Stimulated activated CD4-positive, alpha-beta T cell treated with anti-CD3 and anti-CD28 coated beads, TNF-alpha, amount 100 ng/mL, for 1 hour (primary cell): ENCODE results near the gene DOCK10.
"Not testable (repeated sequence)": the region's sequence is repeated elsewhere in the genome, so short reads cannot be mapped to it uniquely, and the experiment has no call there.

Experiments
- DNase-seq, 3 donors: peaks; one replicate each; pipeline ENCODE4 v3.0.0-alpha.2; 2020; ENCODE audit warnings: low read depth in 3 of 3, low spot score in 1 of 3

DOCK10 gene

DNA sequence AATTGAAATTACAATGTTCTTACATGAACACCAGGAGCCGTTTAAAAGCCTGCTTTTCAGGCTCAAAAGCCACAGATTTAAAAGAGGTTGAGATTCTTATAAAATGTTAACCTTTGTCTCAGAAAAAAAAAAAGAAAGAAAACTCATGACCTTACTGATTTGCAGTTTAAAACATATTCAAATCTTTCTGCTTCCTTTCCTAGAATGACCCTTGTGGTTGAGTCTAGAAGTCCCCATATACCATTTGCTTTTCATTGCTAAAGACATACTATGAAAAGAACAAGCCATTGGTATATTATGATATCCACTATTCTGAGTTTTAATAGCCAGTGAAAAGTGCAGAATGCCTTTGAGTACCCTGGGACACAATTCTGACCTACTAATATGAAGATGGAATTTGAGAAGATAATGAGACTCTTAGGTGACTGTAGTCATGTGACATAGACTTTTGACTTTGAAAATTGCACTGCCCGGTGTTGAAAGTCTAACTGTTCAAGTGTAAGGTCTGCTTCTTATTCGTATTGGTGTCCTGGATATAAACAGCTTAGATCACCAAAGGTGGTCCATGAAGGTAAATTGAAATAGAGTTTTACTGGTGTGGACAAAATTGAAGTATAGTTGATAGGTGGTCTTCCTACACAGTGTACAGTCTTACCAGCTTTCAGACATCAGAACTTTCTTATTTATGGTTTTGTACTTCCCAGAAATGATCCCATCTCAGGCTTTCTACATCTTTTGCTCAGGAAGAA lies 117.0 kb downstream of the DOCK10 start:
- no peak for DNase-seq

DNA sequence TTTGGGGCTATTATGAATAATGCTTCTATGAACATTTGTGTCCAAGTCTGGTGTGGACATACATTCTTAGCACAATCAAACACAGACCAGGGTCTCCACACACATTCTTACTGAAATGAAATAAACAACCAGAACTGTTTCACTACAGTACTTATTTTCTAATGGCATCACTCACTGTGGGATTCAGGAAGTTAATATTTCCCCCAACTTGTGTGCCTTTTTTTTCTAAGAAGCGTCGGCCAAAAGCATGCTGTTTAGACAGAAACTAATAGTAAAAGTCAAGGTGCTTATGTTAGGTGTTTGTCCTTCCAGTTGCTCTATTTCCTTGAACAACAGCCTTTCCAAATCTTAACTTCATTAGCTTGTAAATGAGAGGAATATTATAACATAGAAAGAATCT lies 117.6 kb downstream of the DOCK10 start:
- DNase-seq: no peak

DNA sequence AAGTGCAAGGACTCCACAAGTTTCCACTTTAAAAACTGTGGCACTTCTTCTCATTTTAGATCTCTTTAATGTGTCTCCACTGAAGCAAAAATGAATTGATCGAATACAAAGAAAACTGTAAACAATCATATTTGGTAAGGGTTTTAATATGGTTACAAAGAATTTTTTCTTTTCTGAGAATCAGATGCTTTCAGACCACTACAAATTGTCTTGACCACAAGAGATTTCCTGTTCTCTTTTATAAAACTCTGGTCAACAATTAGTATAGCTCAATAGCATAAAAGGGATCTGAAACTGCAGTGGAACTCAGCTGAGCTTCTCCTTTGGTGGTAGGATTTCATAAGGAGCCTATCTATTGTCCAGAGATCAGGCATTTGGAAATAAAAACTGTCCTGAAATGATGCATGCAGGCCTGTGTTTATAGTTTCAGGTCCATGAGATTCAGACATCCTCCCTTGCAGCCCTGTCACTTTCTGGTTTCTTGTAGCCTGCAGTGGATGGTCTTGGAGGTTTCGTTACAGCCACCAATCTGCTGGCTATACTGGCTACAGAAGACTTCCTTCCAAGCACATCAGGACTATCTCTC lies 120.0 kb downstream of the DOCK10 start:
- no peak for DNase-seq

DNA sequence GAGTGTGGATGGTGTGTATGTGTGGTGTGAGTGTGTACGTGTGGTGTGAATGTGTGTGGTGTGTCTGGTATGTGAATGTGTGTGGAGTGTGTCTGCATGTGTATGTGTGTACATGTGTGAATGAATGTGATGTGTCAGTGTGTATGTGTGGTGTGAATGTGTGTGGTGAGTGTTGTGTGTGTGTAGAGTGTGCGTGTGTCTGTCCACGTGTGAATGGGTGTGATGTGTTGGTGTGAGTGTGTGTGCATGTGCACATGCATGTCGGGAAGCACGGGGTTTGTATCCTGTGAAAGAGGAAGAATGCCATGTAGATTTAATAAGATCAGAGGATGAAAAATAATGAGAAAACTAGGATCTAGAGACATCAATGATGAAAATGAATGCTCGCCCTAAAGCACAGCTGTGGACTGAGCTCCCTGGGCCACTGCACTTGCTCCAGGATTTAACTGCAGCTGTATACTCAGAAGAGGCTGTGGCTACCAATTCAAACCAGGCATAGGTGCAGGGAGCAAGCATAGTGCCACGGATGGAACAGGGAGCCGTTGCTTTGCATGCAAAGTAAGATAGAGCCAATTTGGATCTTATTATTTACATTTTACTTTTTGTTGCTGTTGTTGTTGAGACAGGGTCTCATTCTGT lies 122.7 kb downstream of the DOCK10 start:
- no peak for DNase-seq

DNA sequence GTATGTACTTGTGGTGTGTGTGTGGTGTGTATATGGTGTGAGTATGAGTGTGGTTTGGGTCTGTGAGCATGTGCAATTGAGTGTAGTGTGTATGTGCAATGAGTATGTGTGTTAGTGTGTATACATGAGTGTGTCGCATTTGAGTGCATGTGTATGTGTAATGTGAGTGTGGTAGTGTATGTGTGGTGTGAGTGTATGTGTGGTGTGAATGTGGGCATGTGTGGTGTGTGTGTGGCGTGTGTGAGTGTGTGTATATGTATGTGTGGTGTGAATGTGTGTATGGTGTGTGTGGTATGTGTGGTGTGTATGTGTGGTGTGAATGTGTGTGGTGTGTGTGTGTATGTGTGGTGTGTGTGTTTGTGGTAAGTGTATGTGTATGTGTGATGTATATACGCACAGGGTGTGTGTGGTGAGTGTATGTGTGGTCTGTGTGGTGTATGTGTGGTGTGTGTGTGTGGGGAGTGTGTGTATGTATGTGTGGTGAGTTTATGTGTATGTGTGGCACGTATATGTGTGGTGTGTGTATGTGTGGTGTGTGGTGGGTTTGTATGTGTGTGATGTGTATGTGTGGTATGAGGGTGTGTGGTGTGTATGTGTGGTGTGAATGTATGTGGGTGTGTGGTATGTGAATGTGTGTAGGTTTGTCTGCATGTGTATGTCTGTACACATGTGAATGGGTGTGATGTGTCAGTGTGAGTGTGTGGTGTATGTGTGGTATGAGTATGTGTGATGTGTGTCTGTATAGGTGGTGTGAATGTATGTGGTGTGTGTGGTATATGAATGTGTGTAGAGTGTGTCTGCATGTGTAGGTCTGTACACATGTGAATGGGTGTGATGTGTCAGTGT lies 123.4 kb downstream of the DOCK10 start:
- DNase-seq: no peak

DNA sequence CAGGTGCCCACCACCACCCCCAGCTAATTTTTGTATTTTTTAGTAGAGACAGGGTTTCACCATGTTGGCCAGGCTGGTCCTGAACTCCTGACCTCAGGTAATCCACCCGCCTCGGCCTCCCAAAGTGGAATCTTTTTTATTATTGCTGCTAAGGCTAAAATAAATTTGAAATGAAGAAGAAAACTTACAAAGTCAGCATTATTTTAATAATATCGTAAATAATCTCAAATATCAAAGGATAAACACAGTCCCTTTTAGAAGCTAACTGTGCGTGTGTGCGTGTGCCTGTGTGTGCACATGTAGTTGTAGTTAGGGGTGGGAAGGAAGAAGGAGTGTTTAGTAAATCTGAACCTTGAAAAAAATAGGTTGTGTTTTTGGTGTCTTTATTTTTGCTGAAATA lies 125.0 kb downstream of the DOCK10 start:
- DNase-seq: not testable (repeated sequence)

DNA sequence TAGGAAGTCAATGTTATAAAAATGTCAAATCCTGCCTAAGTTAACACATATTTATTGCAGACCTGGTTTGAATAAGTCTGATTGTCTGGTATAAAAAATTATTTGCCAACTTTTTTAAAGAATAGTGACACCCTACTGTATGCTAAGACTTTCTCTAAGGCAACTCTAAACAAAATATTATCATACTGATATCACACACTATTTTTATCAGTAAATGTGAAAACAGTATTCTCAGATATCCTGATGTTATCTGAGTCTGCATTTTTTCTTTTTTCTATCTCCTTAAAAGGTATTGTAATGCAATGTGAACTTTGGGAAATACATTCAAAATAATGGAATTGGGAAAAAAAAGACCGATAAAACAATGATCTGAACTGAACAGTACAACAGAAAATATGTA lies 127.1 kb downstream of the DOCK10 start:
- no peak for DNase-seq

DNA sequence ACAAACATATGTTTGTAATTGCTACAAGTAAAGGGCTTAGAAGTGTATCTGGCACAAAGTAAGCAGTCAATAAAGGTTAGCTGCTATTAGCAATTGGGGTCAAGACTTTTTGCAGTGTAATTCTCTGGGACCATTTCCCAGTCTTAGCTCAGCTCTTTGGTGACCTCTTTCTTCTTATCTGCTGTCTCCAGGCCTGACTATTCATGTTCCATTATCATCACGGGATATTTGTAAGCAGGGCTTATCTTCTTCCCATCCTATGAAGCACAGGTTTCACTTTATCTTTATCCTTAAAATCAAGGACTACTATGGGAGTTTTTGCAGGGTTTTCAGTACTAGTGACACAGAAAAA lies 131.7 kb downstream of the DOCK10 start:
- no peak for DNase-seq

DNA sequence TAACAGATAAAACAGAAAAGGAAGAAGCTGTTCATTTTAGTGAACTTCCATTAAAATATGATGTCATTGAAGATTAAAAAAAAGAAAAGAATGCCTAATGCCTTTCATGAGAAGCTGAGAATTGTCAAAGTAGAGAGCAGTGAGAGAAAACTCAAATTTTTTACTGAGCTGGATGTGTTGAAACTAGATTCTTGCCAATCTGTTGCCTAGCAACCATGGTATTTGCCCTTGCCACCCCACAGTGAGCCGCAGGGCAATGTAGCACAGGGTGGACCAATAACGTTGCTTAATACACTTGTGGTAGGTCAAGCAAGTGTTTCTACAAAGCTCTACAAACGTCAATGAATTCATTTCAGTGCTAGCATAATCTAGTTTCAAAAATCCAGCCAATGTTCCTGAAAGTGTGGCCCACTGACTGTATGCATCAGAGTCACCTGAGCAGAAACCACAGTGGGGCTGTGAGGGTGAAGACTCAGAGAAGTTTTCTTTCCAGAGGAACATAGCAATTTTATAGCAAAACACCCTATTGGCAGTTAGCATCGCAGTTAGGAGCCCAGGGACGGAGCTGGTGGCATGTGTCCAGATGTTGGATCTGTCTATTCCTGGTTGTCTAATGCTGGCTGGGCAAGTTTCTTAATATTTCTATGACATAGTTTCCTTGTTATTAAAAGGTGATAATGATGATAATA lies 132.2 kb downstream of the DOCK10 start:
- no peak for DNase-seq

DNA sequence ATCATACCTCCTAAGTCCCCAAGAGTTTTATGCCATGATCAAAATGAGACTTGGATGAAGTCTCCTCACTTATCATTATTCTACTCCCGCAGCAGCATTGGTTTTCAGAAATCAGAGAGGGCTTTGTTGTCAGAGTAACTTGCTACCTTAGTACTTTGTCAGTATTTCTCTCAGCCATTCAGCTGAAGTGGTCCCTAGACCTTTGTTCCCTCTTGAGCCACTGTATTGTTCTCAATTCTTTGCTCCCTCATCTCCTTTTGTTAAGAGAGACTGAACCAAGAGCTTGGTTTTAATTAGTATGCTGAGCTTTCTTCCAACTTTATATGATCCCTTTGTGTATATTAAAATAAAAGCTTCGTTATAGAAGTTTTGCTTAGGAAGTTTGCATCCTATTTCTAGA lies 133.4 kb downstream of the DOCK10 start:
- no peak for DNase-seq

DNA sequence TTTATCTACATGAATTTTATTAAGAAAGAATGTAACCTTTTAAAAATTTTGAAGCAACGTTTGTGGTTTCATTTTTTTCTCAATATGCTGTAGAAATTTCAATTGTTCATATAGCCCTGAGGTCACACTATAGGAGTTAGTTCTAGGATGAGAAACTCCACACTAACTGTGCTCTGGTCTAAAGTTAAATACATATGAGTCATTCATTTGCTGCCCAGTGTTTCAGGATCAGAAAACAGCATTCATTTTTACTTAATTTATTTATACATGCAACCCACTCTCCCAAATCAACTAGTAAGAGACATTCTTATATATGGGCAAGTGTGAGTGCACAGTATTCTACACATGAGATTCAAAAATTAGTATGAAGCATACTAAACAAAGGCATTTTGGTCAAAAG lies 137.9 kb downstream of the DOCK10 start:
- DNase-seq: no peak

DNA sequence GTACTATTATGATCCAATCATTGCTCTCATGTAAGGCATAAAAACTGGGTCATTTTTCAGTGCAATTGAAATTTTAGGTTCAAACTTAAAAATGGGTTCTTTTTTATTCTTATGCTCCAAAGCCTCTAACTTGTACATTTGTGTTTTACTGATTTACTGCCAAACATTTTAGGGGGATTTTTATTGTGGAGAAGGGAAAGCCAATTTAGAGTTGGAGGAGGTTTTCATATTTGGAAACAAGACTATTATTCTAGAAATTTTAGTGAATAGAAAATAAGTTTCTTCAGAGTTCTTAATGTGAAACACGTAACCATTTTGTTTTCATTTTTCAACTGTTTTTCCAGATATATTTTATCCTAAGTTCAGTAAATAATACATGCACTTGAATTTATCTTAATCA lies 138.6 kb downstream of the DOCK10 start:
- DNase-seq: no peak

DNA sequence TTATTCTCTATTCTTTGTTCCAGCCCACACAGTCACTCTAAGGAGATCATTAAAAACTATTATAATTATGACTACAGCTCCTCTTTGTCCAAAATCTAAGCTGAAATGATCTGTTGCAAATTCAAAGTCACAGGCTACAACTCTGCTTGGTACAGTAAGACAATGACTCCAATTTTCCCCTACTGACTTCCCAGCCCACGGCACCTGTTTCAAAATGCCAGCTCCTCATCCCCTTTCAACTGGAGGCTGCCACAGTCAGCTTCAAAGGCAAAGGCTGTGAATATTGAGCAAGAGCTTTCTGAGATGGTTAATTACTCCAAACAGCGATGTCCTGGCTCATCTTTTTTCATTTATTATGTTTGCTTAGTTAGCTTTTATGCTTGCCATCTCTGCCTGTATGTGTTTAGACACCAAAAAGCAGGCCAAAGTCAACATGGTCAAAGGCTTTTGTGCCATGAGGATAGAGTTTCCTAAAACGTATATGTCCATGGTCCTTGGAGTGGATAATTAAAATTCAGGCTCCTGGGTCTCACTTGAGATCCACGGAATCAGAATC lies 141.1 kb downstream of the DOCK10 start:
- DNase-seq: no peak

DNA sequence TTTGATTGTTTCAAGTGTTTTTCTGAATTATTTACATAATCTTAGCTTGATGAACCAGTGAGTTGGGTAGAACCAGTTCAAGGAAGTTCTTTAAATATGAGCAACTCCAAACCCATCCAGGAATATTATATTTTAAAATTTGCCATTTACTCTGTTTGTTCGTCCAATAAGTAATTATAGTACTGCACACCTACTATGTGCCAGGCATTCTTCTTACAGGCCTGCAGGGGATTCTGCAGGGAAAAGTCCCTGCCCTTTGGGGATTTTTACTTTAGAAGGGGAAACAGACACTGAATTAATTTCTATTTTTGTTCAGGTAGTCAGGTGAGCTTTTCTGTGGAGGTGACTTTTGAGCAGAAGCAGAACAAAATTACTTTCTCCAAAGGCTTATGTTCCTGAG lies 146.9 kb downstream of the DOCK10 start:
- no peak for DNase-seq

DNA sequence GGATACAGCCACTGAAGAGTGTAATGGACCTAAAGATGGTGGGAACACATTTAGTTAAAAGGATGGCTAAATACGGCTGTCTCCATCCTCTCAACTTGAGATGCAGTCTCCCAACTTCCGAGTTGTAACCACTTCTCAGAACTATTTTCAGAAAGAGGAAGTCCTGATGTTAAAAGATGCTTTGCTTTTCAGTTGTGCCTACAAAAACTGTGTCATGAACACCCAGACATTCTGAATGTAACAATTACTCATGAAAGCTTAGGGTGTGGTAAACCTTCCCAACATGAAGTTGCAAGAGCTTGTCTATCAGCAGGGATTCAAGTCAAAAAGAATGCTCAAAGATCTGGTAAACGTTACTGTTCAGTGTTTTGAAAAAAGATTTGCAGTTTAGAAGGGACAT lies 147.9 kb downstream of the DOCK10 start:
- no peak for DNase-seq

DNA sequence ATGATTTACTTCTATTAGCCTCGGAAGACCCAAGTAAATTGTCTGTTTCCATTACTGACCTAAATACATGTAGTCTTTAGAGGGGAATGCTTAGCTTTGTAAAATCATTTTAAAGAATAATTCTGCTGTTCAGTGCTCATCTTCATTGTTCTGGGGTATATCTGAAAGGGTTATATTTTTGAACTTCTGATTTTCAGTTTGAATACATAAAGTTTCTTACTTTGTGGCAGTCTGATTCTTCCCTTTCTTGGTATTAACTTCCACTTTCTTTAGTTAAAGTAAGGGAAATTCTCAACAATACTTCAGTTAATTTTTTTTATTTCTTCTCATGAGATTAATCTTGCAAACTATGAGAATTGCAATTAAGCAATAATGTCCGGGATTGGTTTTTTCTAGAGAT lies 148.4 kb downstream of the DOCK10 start:
- DNase-seq: no peak

DNA sequence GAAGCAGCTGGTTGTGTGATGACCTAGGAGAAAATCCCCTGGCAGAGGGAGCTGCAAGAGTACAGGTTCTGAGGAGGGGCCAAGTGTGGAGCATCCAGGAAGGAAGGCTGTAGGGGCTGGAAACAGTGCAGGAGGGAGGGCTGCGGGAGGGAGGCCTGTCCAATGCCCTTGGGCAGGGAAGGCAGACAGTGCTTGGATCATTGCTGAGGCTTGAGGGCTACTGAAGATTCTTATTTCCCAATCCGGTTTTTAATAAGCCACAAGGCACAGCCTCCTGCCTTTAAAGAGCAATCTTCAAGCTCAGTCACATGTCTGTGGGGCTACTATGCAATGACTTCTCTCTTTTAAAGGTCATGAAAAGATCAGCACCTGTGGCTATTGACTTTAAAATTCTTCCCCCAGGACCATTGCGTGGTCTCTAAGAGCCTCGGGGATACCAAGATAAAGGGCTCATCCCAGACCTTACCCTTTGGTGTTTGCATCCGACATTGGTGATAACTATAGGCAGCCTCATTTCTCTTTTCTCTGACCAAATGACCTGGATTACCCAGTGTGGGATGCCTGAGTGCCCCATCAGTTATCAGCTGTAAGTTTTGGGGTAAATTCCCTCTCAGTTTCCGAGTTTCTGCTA lies 149.6 kb downstream of the DOCK10 start:
- DNase-seq: no peak

DNA sequence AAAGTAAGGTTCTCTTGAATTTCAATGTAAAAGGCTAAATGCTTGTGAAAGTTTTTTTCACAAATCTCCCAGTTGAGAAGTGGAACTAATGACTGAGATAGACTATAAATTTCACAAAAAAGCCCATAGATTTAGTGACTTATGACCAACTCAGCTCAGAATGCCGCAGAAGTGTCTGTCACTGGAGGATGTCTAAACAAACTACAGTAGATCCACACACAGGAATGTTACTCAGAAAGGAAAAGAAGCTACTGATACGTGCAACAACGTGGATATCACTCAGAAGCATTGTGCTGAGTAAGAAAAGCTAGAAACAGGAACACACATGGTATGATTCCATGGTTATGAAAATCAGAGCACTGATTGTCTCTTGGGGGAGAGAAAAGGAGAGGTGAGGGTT lies 151.9 kb downstream of the DOCK10 start:
- DNase-seq: no peak

DNA sequence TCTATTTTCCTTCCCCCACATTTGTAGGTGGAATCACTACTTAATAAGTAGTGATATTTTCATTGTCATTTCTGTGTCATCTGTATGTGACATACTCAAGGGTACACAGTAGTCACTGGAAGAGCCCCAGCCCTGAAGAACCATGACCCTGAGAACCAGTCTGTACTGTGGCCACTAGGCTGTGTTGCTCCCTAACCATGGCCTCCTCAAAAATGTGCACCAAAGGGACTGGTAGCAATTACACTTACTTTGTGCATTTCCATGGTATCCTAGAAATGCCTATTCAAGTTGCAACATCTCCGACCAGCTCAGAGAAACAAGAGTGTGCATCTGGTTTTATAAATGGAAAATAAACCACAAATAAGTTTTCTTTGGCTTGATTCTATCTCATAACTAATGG lies 155.1 kb downstream of the DOCK10 start:
- DNase-seq: no peak

DNA sequence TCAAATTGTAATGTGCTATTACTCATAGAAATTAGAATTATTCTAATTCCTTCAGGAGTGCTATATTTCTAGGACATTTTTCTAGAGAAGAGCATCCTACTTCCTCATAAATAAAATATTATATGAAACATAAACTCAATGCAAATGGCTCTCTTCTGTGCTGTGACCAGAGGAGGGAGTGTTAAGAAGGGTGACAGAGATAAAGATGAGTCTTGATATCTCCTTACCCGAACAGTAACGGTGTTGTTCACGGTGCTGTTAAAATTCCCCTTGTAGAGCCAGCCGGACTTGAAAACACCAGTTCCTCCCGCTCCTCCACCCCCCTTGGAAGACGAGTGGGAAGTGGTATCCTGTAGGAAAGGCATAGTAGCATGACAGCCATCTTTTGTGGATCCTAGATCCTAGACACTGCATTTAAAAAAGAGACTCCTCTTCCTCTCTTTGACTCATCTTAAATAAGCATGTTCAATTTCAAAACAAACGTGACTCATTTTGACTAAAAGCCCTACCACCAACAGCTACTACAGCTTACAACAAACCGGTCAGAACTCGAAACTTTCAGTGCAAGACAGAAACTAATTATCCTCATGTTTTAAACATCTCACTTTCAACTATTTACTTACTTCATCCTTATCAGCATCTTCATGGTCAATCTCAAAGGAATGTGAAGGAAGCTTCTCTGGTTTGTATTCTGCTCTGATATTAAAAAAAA lies 156.3 kb downstream of the DOCK10 start:
- no peak for DNase-seq
